GM11168 (cell line): ENCODE data around the gene ANKRD30B.
"Not testable (repeated sequence)": the region's sequence is repeated elsewhere in the genome, so short reads cannot be mapped to it uniquely, and the experiment has no call there.

ENCODE experiments used
- in situ Hi-C: fragments of 300-500 bp; cut with MboI; formaldehyde crosslinking; loops from one replicate; pipeline ENCODE4 v1.12.0; 2022; ENCODE audit warnings: low sequenced_read_pairs; ENCODE audit not compliant: unreplicated experiment

Gene ANKRD30B

GRCh38 chr18:14747513-14748474, at the start of gene ANKRD30B:
Gene ANKRD30B, plus strand, starts transcription at chr18:14748172. Its CDS starts 248 bp downstream, at chr18:14748420.
- in situ Hi-C loops, result no loop called here

GRCh38 chr18:14701286-14702040, 46.5 kb upstream of the ANKRD30B start:
- in situ Hi-C loops, result not testable (repeated sequence)

- in situ Hi-C loops, result not testable (repeated sequence)
Measured at GRCh38 chr18:14709761-14710160, 38.2 kb upstream of the ANKRD30B start.

- in situ Hi-C loops, result not testable (repeated sequence)
Measured at GRCh38 chr18:14721569-14721968, 26.4 kb upstream of the ANKRD30B start.

GRCh38 chr18:14739056-14739455, 8.9 kb upstream of the ANKRD30B start:
- in situ Hi-C loops, result not testable (repeated sequence)

GRCh38 chr18:14746897-14747296, 1.1 kb upstream of the ANKRD30B start:
- in situ Hi-C loops, result no loop called here

- in situ Hi-C loops, result no loop called here
Measured at GRCh38 chr18:14748496-14748895, 524 bp downstream of the ANKRD30B start.

- in situ Hi-C loops, result not testable (repeated sequence)
Measured at GRCh38 chr18:14763566-14763965, 15.6 kb downstream of the ANKRD30B start.

- in situ Hi-C loops, result no loop called here
Measured at GRCh38 chr18:14767474-14767873, 19.5 kb downstream of the ANKRD30B start.

- in situ Hi-C loops, result no loop called here
Measured at GRCh38 chr18:14768241-14768640, 20.3 kb downstream of the ANKRD30B start.

- in situ Hi-C loops, result no loop called here
Measured at GRCh38 chr18:14769381-14769780, 21.4 kb downstream of the ANKRD30B start.

GRCh38 chr18:14776801-14777200, 28.8 kb downstream of the ANKRD30B start:
- in situ Hi-C loops, result no loop called here

- in situ Hi-C loops, result no loop called here
Measured at GRCh38 chr18:14781671-14782070, 33.7 kb downstream of the ANKRD30B start.

- in situ Hi-C loops, result no loop called here
Measured at GRCh38 chr18:14784133-14784532, 36.2 kb downstream of the ANKRD30B start.

GRCh38 chr18:14796876-14797275, 48.9 kb downstream of the ANKRD30B start:
- in situ Hi-C loops, result not testable (repeated sequence)

- in situ Hi-C loops, result not testable (repeated sequence)
Measured at GRCh38 chr18:14797969-14798764, 50.2 kb downstream of the ANKRD30B start.

- in situ Hi-C loops, result not testable (repeated sequence)
Measured at GRCh38 chr18:14811081-14811480, 63.1 kb downstream of the ANKRD30B start.

- in situ Hi-C loops, result not testable (repeated sequence)
Measured at GRCh38 chr18:14826972-14827632, 79.1 kb downstream of the ANKRD30B start.

- in situ Hi-C loops, result not testable (repeated sequence)
Measured at GRCh38 chr18:14841607-14842006, 93.6 kb downstream of the ANKRD30B start.

- in situ Hi-C loops, result not testable (repeated sequence)
Measured at GRCh38 chr18:14851533-14851932, 103.6 kb downstream of the ANKRD30B start.
